T-cell (primary cell): Measurements from ENCODE around the gene KHDC3L. TPM values are rescaled to one million over a fixed set of nuclear protein-coding genes. Genes with fewer than 3 reads are reported as not detected.

Experiments used
- ATAC-seq, 4 experiments: fragments of 200-7000 bp in 3 of 4; fragments of 150-1000 bp in 1 of 4; cut with Tn5 transposase; replicated peaks in 1 of 4; 1 replicate in 3 of 4; 2 replicates in 1 of 4; pipeline ENCODE4 v1.10.0; 2021; ENCODE audit warnings: moderate library complexity in 3 of 4, mild to moderate bottlenecking in 2 of 4, moderate number of reproducible peaks in 1 of 4
- CTCF ChIA-PET, 2 donors: fragments of 300-600 bp; sonication (Branson Sonifier 250); formaldehyde crosslinking; loops; one replicate each; lab custom pipeline; 2022; ENCODE audit warnings: antibody characterized with exemption in 2 of 2; lab: Charles Lee
- POLR2A ChIA-PET, 2 donors: fragments of 300-600 bp; sonication (Branson Sonifier 250); formaldehyde crosslinking; loops; one replicate each; lab custom pipeline; 2022; ENCODE audit warnings: antibody characterized with exemption in 2 of 2; lab: Charles Lee
- DNase-seq, 35 experiments: peaks; one replicate each; pipeline versions ENCODE4 v3.0.0 to v3.0.0-alpha.2; 2013 to 2023
- H3K27ac ChIP-seq: one replicate; pipeline ENCODE4 v1.5.1; 2013; ENCODE audit warnings: low read length
- H3K27me3 ChIP-seq, 2 experiments: replicated peaks in 1 of 2; 1 replicate in 1 of 2; 2 replicates in 1 of 2; pipeline versions ENCODE4 v1.6.1 to v1.7.0; 2013; ENCODE audit warnings: low read length in 1 of 2, mixed read lengths in 1 of 2; ENCODE audit not compliant: control insufficient read depth in 2 of 2, insufficient read depth in 2 of 2; ENCODE audit errors: extremely low read depth in 1 of 2
- H3K36me3 ChIP-seq, 2 donors: 1 replicate in 1 of 2; 2 replicates in 1 of 2; pipeline versions ENCODE4 v1.6.1 to v1.7.0; 2013; ENCODE audit warnings: low read length in 1 of 2; ENCODE audit not compliant: control insufficient read depth in 2 of 2, insufficient read depth in 1 of 2; ENCODE audit errors: extremely low read depth in 1 of 2
- H3K4me1 ChIP-seq, 2 experiments: 1 replicate in 1 of 2; 2 replicates in 1 of 2; pipeline versions ENCODE4 v1.6.1 to v1.7.0; 2013; ENCODE audit warnings: low read length in 2 of 2, mixed read lengths in 1 of 2; ENCODE audit not compliant: insufficient read depth in 2 of 2, control insufficient read depth in 1 of 2; ENCODE audit errors: extremely low read depth in 1 of 2
- H3K4me3 ChIP-seq, 2 donors: 1 replicate in 1 of 2; 2 replicates in 1 of 2; pipeline versions ENCODE4 v1.5.1 to v1.7.0; 2013; ENCODE audit warnings: mild to moderate bottlenecking in 2 of 2, low read length in 1 of 2, moderate library complexity in 1 of 2; ENCODE audit not compliant: control insufficient read depth in 1 of 2; ENCODE audit errors: extremely low read depth in 1 of 2
- H3K9me3 ChIP-seq: 2 replicates; pipeline ENCODE4 v1.7.0; 2013
- H3K27ac Mint-ChIP-seq, 2 donors: one replicate each; pipeline ENCODE4 v1.8.0; 2020 to 2021; ENCODE audit warnings: mild to moderate bottlenecking in 2 of 2, mixed read lengths in 2 of 2
- H3K27me3 Mint-ChIP-seq, 2 donors: one replicate each; pipeline ENCODE4 v1.8.0; 2021 to 2022; ENCODE audit warnings: mixed read lengths in 2 of 2
- H3K36me3 Mint-ChIP-seq: one replicate; pipeline ENCODE4 v1.8.0; 2021; ENCODE audit warnings: mixed read lengths
- H3K4me1 Mint-ChIP-seq, 3 donors: one replicate each; pipeline ENCODE4 v1.8.0; 2020 to 2022; ENCODE audit warnings: mixed read lengths in 3 of 3, mild to moderate bottlenecking in 1 of 3
- H3K4me3 Mint-ChIP-seq, 3 donors: one replicate each; pipeline ENCODE4 v1.8.0; 2020 to 2022; ENCODE audit warnings: mild to moderate bottlenecking in 3 of 3, mixed read lengths in 3 of 3, moderate library complexity in 3 of 3
- H3K9me3 Mint-ChIP-seq, 3 donors: one replicate each; pipeline ENCODE4 v1.8.0; 2020 to 2022; ENCODE audit warnings: mixed read lengths in 3 of 3
- WGBS: methylation state at CpG from one replicate; pipeline ENCODE4 v1.1.5; 2013; ENCODE audit warnings: missing lambda C conversion rate; ENCODE audit not compliant: insufficient coverage; 5-methylcytosine and 5-hydroxymethylcytosine counted together
- total RNA-seq, 35 experiments: library from RNA in 6 of 35; stranded (reverse) in 6 of 35; fragments of 120-200 nt in 1 of 35; gene quantifications; one replicate each; pipeline versions ENCODE4 v1.2.1 to v1.2.4 and lab custom pipeline; 2013 to 2026

The KHDC3L gene
- total RNA-seq, 5 donors from 2014 or later (not counting 1 experiment from before 2014, with no cell fraction given): not detected

GRCh38 chr6:73367761-73368355 lies 5.4 kb downstream of the KHDC3L start:
- no peaks in the 10 kb centered on the region for H3K27me3 Mint-ChIP-seq
- POLR2A ChIA-PET: no interaction called here
- Histone ChIP-seq H3K27me3 (peaks cover 0 to 17% of the 10 kb centered on the region in 2 experiments), H3K27ac (no peak overlapping the region), H3K36me3 (no peaks in the 10 kb centered on the region), H3K9me3 (no peaks in the 10 kb centered on the region), H3K4me1 (no peaks in the 10 kb centered on the region), H3K4me3 (no peak overlapping the region)
- WGBS: 88% methylated on average over 10 of the region's 16 CpGs
- DNase-seq (no peak), ATAC-seq (no peak)
- H3K9me3 Mint-ChIP-seq: peaks cover 0 to 8% (median under 1%) of the 10 kb centered on the region in 3 donors
- H3K36me3 Mint-ChIP-seq: no peaks in the 10 kb centered on the region
- no peak overlapping the region for H3K4me3 Mint-ChIP-seq
- H3K4me1 Mint-ChIP-seq: no peaks in the 10 kb centered on the region
- CTCF ChIA-PET: interaction anchor here in 1 of 2 donors (0.5 kb wide), 1 partner anchor 30 kb away, joined by 3 read pairs; no protein-coding TSS in a partner anchor
- H3K27ac Mint-ChIP-seq: no peak overlapping the region

GRCh38 chr6:73368675-73369074 lies 6.2 kb downstream of the KHDC3L start:
- H3K4me3 ChIP-seq: no peak overlapping the region
- H3K36me3 ChIP-seq: no peaks in the 10 kb centered on the region
- Mint-ChIP-seq H3K9me3 (peaks cover 2 to 11% (median 2%) of the 10 kb centered on the region in 3 donors), H3K36me3 (no peaks in the 10 kb centered on the region), H3K4me3 (no peak overlapping the region), H3K4me1 (no peaks in the 10 kb centered on the region), H3K27me3 (no peaks in the 10 kb centered on the region), H3K27ac (no peak overlapping the region)
- DNase-seq (no peak), ATAC-seq (no peak)
- WGBS: no CpG with 5 or more reads among the region's 4 CpGs
- POLR2A ChIA-PET: no interaction called here
- no peaks in the 10 kb centered on the region for H3K4me1 ChIP-seq
- no peak overlapping the region for H3K27ac ChIP-seq
- CTCF ChIA-PET: no interaction called here
- H3K27me3 ChIP-seq: peaks cover 0 to 9% of the 10 kb centered on the region in 2 experiments
- H3K9me3 ChIP-seq: no peaks in the 10 kb centered on the region

DNA sequence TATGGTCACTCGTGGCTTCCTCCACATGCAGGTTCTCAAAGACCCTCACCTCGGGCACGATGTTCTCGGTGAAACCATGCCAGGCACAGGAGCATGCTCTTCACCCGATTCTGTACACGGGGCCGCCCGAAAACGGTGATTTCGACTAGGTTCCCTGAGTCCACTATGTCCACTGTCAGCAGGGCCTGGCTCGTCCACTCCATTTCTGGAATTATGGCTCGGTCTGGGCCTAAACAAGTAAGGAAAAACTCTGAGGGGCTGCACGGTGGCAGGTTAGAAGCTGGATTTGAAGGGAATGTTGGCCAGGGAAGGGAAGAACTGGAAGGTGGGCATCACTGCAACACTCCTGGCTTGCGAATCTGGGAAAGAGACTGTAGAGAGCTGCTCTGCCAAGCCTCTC lies 6.7 kb downstream of the KHDC3L start:
- no peak overlapping the region for H3K4me3 Mint-ChIP-seq
- ChIA-PET POLR2A (no interaction called here), CTCF (no interaction called here)
- no peaks in the 10 kb centered on the region for H3K36me3 Mint-ChIP-seq
- no peak overlapping the region for H3K27ac Mint-ChIP-seq
- no peak overlapping the region for H3K27ac ChIP-seq
- H3K9me3 Mint-ChIP-seq: peaks cover 2 to 11% (median 2%) of the 10 kb centered on the region in 3 donors
- H3K4me3 ChIP-seq: no peak overlapping the region
- no peaks in the 10 kb centered on the region for H3K4me1 Mint-ChIP-seq
- H3K4me1 ChIP-seq: no peaks in the 10 kb centered on the region
- H3K27me3 Mint-ChIP-seq: no peaks in the 10 kb centered on the region
- DNase-seq (no peak), ATAC-seq (no peak)
- H3K27me3 ChIP-seq: peaks cover 0 to 7% of the 10 kb centered on the region in 2 experiments
- H3K36me3 ChIP-seq: no peaks in the 10 kb centered on the region
- no peaks in the 10 kb centered on the region for H3K9me3 ChIP-seq
- WGBS: 94% methylated on average over 13 of the region's 14 CpGs

GRCh38 chr6:73369563-73369962 lies 7.1 kb downstream of the KHDC3L start, which contains the start of gene OOEP:
TSS of gene OOEP (minus strand) at chr6:73369897. CDS start at chr6:73369792, 105 bp downstream.
- Mint-ChIP-seq H3K4me3 (no peak within 1 kb of the TSS), H3K4me1 (no peaks in the 10 kb centered on the region), H3K27me3 (no peaks in the 10 kb centered on the region), H3K27ac (no peak within 1 kb of the TSS), H3K9me3 (peaks cover 2 to 11% (median 2%) of the 10 kb centered on the region in 3 donors), H3K36me3 (no peaks in the 10 kb centered on the region)
- Histone ChIP-seq H3K4me1 (no peaks in the 10 kb centered on the region), H3K27ac (no peak within 1 kb of the TSS), H3K4me3 (no peak within 1 kb of the TSS), H3K27me3 (peaks cover 0 to 4% of the 10 kb centered on the region in 2 experiments), H3K9me3 (no peaks in the 10 kb centered on the region), H3K36me3 (no peaks in the 10 kb centered on the region)
- CTCF ChIA-PET: no interaction called here
- POLR2A ChIA-PET: no interaction called here
- DNase-seq (no peak), ATAC-seq (no peak)
- 97% methylated on average over 35 of the region's 36 CpGs for WGBS

DNA sequence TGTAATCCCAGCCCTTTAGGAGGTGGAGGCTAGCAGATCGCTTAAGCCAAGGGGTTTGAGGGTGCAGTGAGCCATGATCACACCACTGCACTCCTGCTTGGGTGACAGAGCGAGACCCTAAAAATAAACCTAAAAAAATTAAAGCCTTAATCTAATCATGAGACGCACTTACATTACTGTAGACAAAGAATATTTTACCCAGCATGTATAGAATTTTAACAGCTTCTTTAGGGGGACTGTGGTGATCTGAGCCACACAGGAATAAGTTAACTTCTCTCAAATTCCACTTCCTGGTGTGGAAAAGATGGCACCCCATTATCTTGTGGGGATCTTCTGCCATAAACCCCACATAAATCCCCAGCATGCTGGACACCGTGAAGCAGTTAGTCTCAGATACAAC lies 9.5 kb downstream of the KHDC3L start:
- POLR2A ChIA-PET: interaction anchor here in 1 of 2 donors (0.7 kb wide), 1 partner anchor 47 kb away, joined by 6 read pairs; no protein-coding TSS in a partner anchor
- Mint-ChIP-seq H3K4me3 (no peak overlapping the region), H3K27me3 (no peaks in the 10 kb centered on the region), H3K4me1 (no peaks in the 10 kb centered on the region), H3K27ac (no peak overlapping the region), H3K9me3 (peaks cover 2 to 11% (median 2%) of the 10 kb centered on the region in 3 donors), H3K36me3 (no peaks in the 10 kb centered on the region)
- H3K4me1 ChIP-seq: no peaks in the 10 kb centered on the region
- no peaks in the 10 kb centered on the region for H3K9me3 ChIP-seq
- WGBS: 91% methylated on average over 2 of the region's 4 CpGs
- DNase-seq: no peak
- H3K4me3 ChIP-seq: no peak overlapping the region
- CTCF ChIA-PET: interaction anchor here in 1 of 2 donors (0.5 kb wide), 1 partner anchor 38 kb away, joined by 3 read pairs; no protein-coding TSS in a partner anchor
- H3K27me3 ChIP-seq: no peaks in the 10 kb centered on the region
- H3K27ac ChIP-seq: no peak overlapping the region
- no peaks in the 10 kb centered on the region for H3K36me3 ChIP-seq
- ATAC-seq: no peak

DNA sequence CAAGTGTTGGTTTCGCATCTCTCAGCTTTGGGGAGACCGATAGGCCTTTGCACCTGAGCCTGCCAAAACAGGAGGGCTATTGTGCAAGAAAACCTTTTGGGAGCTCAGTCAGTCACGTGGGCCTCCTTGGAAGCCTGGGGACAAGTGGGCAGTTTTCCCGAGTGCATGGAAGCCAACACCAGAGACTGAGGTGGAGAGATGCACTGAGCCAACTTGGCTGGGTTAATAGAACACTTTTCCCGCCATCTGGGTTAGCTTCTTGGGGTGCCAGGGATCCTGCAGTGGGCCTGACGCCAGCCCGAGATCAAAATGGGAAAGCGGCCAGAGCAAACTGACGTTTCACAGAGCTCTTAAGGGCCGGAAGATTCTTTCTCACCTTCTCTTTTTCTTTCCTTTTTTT lies 10.1 kb downstream of the KHDC3L start:
- H3K9me3 Mint-ChIP-seq: peaks cover 2 to 11% (median 2%) of the 10 kb centered on the region in 3 donors
- no peak for ATAC-seq
- ChIA-PET POLR2A (no interaction called here), CTCF (interaction anchor here in 1 of 2 donors (0.5 kb wide), 1 partner anchor 38 kb away, joined by 3 read pairs; no protein-coding TSS in a partner anchor)
- no peaks in the 10 kb centered on the region for H3K27me3 ChIP-seq
- no peak overlapping the region for H3K27ac ChIP-seq
- H3K9me3 ChIP-seq: no peaks in the 10 kb centered on the region
- DNase-seq: no peak
- no peaks in the 10 kb centered on the region for H3K36me3 Mint-ChIP-seq
- no peaks in the 10 kb centered on the region for H3K27me3 Mint-ChIP-seq
- no peak overlapping the region for H3K4me3 ChIP-seq
- H3K36me3 ChIP-seq: no peaks in the 10 kb centered on the region
- H3K27ac Mint-ChIP-seq: no peak overlapping the region
- no peaks in the 10 kb centered on the region for H3K4me1 ChIP-seq
- WGBS: 85% methylated on average over 10 of the region's 10 CpGs
- no peak overlapping the region for H3K4me3 Mint-ChIP-seq
- H3K4me1 Mint-ChIP-seq: no peaks in the 10 kb centered on the region
